GM12878 (cell line): Measurements from ENCODE around the gene NEMP2. TPM values are rescaled to one million over a fixed set of nuclear protein-coding genes. Genes with fewer than 3 reads are reported as not detected.

Source experiments
- ATAC-seq: fragments of 200-7000 bp; cut with Tn5 transposase; 3 replicates; pipeline ENCODE4 v1.9.1; 2020; ENCODE audit warnings: mild to moderate bottlenecking, moderate library complexity
- BruUV-seq: library from RNA; stranded (reverse); fragments of 400-500 nt; replicated peaks from 2 replicates; lab custom pipeline; 2021; lab: Mats Ljungman, UMichigan
- CTCF ChIA-PET: fragments of 300-600 bp; sonication (Branson Sonifier 250); formaldehyde crosslinking; extraction: SDS; loops from one replicate; lab custom pipeline; 2021; ENCODE audit warnings: inconsistent platforms; lab: Yijun Ruan, JAX
- POLR2A ChIA-PET: fragments of 350-600 bp; formaldehyde crosslinking; extraction: SDS; loops from one replicate; lab custom pipeline; 2021; ENCODE audit warnings: inconsistent platforms; lab: Charles Lee
- RAD21 ChIA-PET: fragments of 300-600 bp; sonication (Branson Sonifier 250); formaldehyde crosslinking; loops from one replicate; lab custom pipeline; 2023; ENCODE audit warnings: antibody characterized with exemption; ENCODE audit not compliant: unreplicated experiment; lab: Charles Lee
- SMC1A ChIA-PET: fragments of 300-600 bp; sonication (Branson Sonifier 250); formaldehyde crosslinking; loops from one replicate; lab custom pipeline; 2023; ENCODE audit not compliant: unreplicated experiment, uncharacterized antibody; lab: Charles Lee
- DNase-seq: peaks from one replicate; pipeline ENCODE4 v3.0.0-alpha.2; 2011; ENCODE audit warnings: low read depth, low spot score
- FAIRE-seq: peaks from 3 replicates; lab custom pipeline; 2011; peaks lifted over from hg19 to GRCh38; lab: Jason Lieb, UNC
- H2AFZ ChIP-seq: 2 replicates; pipeline ENCODE4 v1.6.0; 2011; ENCODE audit warnings: low read depth, low read length, control low read depth; ENCODE audit not compliant: control insufficient read depth
- H3K27ac ChIP-seq: 2 replicates; pipeline ENCODE4 v1.5.1; 2011; ENCODE audit warnings: control low read depth; ENCODE audit not compliant: control insufficient read depth, insufficient read depth
- H3K27me3 ChIP-seq, 2 experiments: replicated peaks in 1 of 2; 2 replicates each; pipeline versions ENCODE4 v1.6.0 to v1.6.1; 2011; ENCODE audit warnings: low read length in 1 of 2; ENCODE audit not compliant: control insufficient read depth in 2 of 2, insufficient read depth in 2 of 2
- H3K36me3 ChIP-seq, 2 experiments: 2 replicates each; pipeline ENCODE4 v1.5.1; 2011; ENCODE audit warnings: low read length in 1 of 2; ENCODE audit not compliant: control insufficient read depth in 2 of 2, insufficient read depth in 2 of 2
- H3K4me1 ChIP-seq: 2 replicates; pipeline ENCODE4 v1.6.1; 2011; ENCODE audit warnings: mild to moderate bottlenecking, low read length, moderate library complexity, mixed read lengths; ENCODE audit not compliant: control insufficient read depth, insufficient read depth
- H3K4me2 ChIP-seq: 2 replicates; pipeline ENCODE4 v1.6.0; 2011; ENCODE audit warnings: control low read depth; ENCODE audit not compliant: control insufficient read depth, insufficient read depth
- H3K4me3 ChIP-seq: fragments of 200-600 bp; sonication (generic); 2 replicates; pipeline ENCODE4 v1.5.1; 2016
- H3K79me2 ChIP-seq: 2 replicates; pipeline ENCODE4 v1.6.0; 2011; ENCODE audit warnings: low read length; ENCODE audit not compliant: control insufficient read depth, insufficient read depth
- H3K9ac ChIP-seq: 2 replicates; pipeline ENCODE4 v1.8.0; 2011; ENCODE audit warnings: low read length, control low read depth, mixed read lengths; ENCODE audit not compliant: control insufficient read depth, insufficient read depth
- H3K9me3 ChIP-seq: replicated peaks from 3 replicates; pipeline ENCODE4 v1.5.1; 2011; ENCODE audit warnings: mild to moderate bottlenecking, low read length; ENCODE audit not compliant: control insufficient read depth, insufficient read depth
- H4K20me1 ChIP-seq: 2 replicates; pipeline ENCODE4 v1.6.0; 2011; ENCODE audit not compliant: control insufficient read depth, insufficient read depth
- ATF3 ChIP-seq: IDR thresholded peaks from 2 replicates; pipeline ENCODE4 v1.6.1; 2011; ENCODE audit warnings: low read depth, mild to moderate bottlenecking, low read length, moderate library complexity, borderline replicate concordance; ENCODE audit errors: extremely low read depth
- CREM ChIP-seq: IDR thresholded peaks from 2 replicates; pipeline ENCODE4 v1.6.1; 2014; ENCODE audit warnings: antibody characterized with exemption, low read depth
- KLF5 ChIP-seq: fragments of 450-650 bp; IDR thresholded peaks from 2 replicates; pipeline ENCODE4 v1.6.1; 2014; ENCODE audit warnings: mild to moderate bottlenecking; ENCODE audit not compliant: partially characterized antibody
- NFYA ChIP-seq: IDR thresholded peaks from 2 replicates; pipeline ENCODE4 v1.6.1; 2011; ENCODE audit warnings: low read depth, mild to moderate bottlenecking, low read length, improper control_type of control experiment, borderline replicate concordance
- RB1 ChIP-seq: fragments of 450-650 bp; formaldehyde crosslinking; IDR thresholded peaks from 2 replicates; pipeline ENCODE4 v1.6.1; 2017; ENCODE audit warnings: mild to moderate bottlenecking, borderline replicate concordance
- SIN3A ChIP-seq: IDR thresholded peaks from 2 replicates; pipeline ENCODE4 v1.6.1; 2012; ENCODE audit warnings: low read depth, low read length, improper control_type of control experiment
- SPI1 ChIP-seq: IDR thresholded peaks from 2 replicates; pipeline ENCODE4 v1.6.1; 2011; ENCODE audit warnings: low read depth, mild to moderate bottlenecking, low read length, moderate library complexity, borderline replicate concordance; ENCODE audit not compliant: insufficient read depth
- ZBTB33 ChIP-seq: fragments of 450-650 bp; IDR thresholded peaks from 2 replicates; pipeline ENCODE4 v1.6.1; 2017; ENCODE audit warnings: mild to moderate bottlenecking
- WGBS: methylation state at CpG from one replicate; pipeline ENCODE4 v1.1.6; 2016; ENCODE audit warnings: low lambda C conversion rate; ENCODE audit not compliant: insufficient replicate concordance, insufficient coverage; ENCODE audit errors: missing lambda C conversion rate; 5-methylcytosine and 5-hydroxymethylcytosine counted together
- in situ Hi-C: fragments of 300-500 bp; cut with MboI; formaldehyde crosslinking; loops from 9 replicates; pipeline ENCODE4 v1.14.3; 2018; ENCODE audit warnings: mixed read lengths
- intact Hi-C: fragments of 100-400 bp; cut with micrococcal nuclease; formaldehyde crosslinking; loops from one replicate; pipeline ENCODE4 v1.14.2; 2022; ENCODE audit not compliant: unreplicated experiment
- polyA plus RNA-seq, 11 experiments: library from polyadenylated mRNA; depleted of rRNA in 4 of 11; unstranded in 6 of 11; stranded (reverse) in 5 of 11; fragments of >200 nt; fragmentation: Nextera tagmentation in 4 of 11; fragmentation: Illumina TruSeq in 1 of 11; extraction: Ambion mirVana in 4 of 11; extraction: Trizol in 1 of 11; gene quantifications; 1 replicate in 1 of 11; 2 replicates in 10 of 11; pipeline versions ENCODE4 v1.2.1 to v1.2.3, GENCODE V29; 2011 to 2016; ENCODE audit warnings: inconsistent platforms in 2 of 11, missing spikeins in 2 of 11, low read depth in 1 of 11
- total RNA-seq, 4 experiments: library from RNA; depleted of rRNA in 3 of 4; stranded (reverse); fragments of >200 nt in 3 of 4; fragmentation: Illumina TruSeq in 1 of 4; extraction: Trizol in 1 of 4; gene quantifications; 2 replicates each; pipeline versions ENCODE4 v1.2.1 to v1.2.3, GENCODE V29; 2013 to 2021

NEMP2 gene
- total and polyA plus RNA-seq, 10 of the 15 experiments (the other 5 are each of a cell fraction or from before 2014, with no cell fraction given), result 2.3 to 14.0 (median 8.1) TPM

GRCh38 chr2:190490502-190490901 is 44.0 kb downstream of the NEMP2 start:
- ChIA-PET CTCF (interaction anchor here (0.6 kb wide), 1 partner anchor 190 kb away, joined by 3 read pairs; no protein-coding TSS in a partner anchor), POLR2A (interaction anchor here (1.2 to 1.3 kb wide), 2 partner anchors 10 to 23 kb away, joined by 3 to 4 read pairs; no protein-coding TSS in a partner anchor), SMC1A (interaction anchor here (0.6 to 1.0 kb wide), 2 partner anchors 80 to 103 kb away, joined by 3 read pairs; no protein-coding TSS in a partner anchor), RAD21 (no interaction called here)
- H2AFZ ChIP-seq, result no peak overlapping the region
- no peak overlapping the region for H3K4me2 ChIP-seq
- H3K4me1 ChIP-seq, result no peaks in the 10 kb centered on the region
- H4K20me1 ChIP-seq, result no peaks in the 10 kb centered on the region
- FAIRE-seq (no peak), DNase-seq (no peak), ATAC-seq (no peak)
- no peak overlapping the region for H3K9ac ChIP-seq
- WGBS, result 100% methylated on average over 3 of the region's 3 CpGs
- no peak for TF ChIP-seq KLF5
- H3K4me3 ChIP-seq, result no peak overlapping the region
- no peaks in the 10 kb centered on the region; the same call in 2 of the 3 replicates for H3K9me3 ChIP-seq
- in situ Hi-C loops, result no loop called here
- H3K27me3 ChIP-seq, result no peaks in the 10 kb centered on the region
- H3K79me2 ChIP-seq, result no peaks in the 10 kb centered on the region
- no peak overlapping the region for H3K27ac ChIP-seq
- peaks cover 0 to 18% of the 10 kb centered on the region in 2 experiments; a peak in 2 of 4 replicates for H3K36me3 ChIP-seq
- no TSS peak for BruUV-seq
- intact Hi-C loops, result no loop called here

GRCh38 chr2:190489475-190489874 is 45.0 kb downstream of the NEMP2 start:
- no peaks in the 10 kb centered on the region for H3K27me3 ChIP-seq
- H3K27ac ChIP-seq, result no peak overlapping the region
- no peaks in the 10 kb centered on the region for H3K79me2 ChIP-seq
- 72% methylated on average over 4 of the region's 4 CpGs for WGBS
- H3K36me3 ChIP-seq, result peaks cover 0 to 18% of the 10 kb centered on the region in 2 experiments; a peak in 2 of 4 replicates
- TF ChIP-seq CREM (no peak), NFYA (no peak), RB1 (no peak), SIN3A (no peak), ZBTB33 (no peak), SPI1 (no peak), ATF3 (no peak)
- no peak overlapping the region for H3K4me2 ChIP-seq
- no peak overlapping the region for H3K9ac ChIP-seq
- H3K4me1 ChIP-seq, result no peaks in the 10 kb centered on the region
- H2AFZ ChIP-seq, result no peak overlapping the region
- RAD21 ChIA-PET, result no interaction called here
- SMC1A ChIA-PET, result interaction anchor here (0.9 kb wide), 1 partner anchor 249 kb away, joined by 3 read pairs; no protein-coding TSS in a partner anchor
- DNase-seq, result no peak
- intact Hi-C loops (no loop called here), in situ Hi-C loops (no loop called here)
- H4K20me1 ChIP-seq, result no peaks in the 10 kb centered on the region
- ATAC-seq, result no peak
- H3K9me3 ChIP-seq, result no peaks in the 10 kb centered on the region; the same call in 2 of the 3 replicates
- POLR2A ChIA-PET, result no interaction called here
- no TSS peak for BruUV-seq
- H3K4me3 ChIP-seq, result no peak overlapping the region
- CTCF ChIA-PET, result no interaction called here
- FAIRE-seq, result no peak
